ENCODE results near the gene COX19.

COX19 gene

GRCh38 chr7:994592-995308 lies 19.4 kb upstream of the COX19 start:
- DNase-seq (ENCODE audit: extremely low read depth, low read depth) = no peak
- H3K4me3 ChIP-seq (replicated peaks; ENCODE audit: low read depth, low read length) = no peak overlapping the region
- TF ChIP-seq, protein P1, sequence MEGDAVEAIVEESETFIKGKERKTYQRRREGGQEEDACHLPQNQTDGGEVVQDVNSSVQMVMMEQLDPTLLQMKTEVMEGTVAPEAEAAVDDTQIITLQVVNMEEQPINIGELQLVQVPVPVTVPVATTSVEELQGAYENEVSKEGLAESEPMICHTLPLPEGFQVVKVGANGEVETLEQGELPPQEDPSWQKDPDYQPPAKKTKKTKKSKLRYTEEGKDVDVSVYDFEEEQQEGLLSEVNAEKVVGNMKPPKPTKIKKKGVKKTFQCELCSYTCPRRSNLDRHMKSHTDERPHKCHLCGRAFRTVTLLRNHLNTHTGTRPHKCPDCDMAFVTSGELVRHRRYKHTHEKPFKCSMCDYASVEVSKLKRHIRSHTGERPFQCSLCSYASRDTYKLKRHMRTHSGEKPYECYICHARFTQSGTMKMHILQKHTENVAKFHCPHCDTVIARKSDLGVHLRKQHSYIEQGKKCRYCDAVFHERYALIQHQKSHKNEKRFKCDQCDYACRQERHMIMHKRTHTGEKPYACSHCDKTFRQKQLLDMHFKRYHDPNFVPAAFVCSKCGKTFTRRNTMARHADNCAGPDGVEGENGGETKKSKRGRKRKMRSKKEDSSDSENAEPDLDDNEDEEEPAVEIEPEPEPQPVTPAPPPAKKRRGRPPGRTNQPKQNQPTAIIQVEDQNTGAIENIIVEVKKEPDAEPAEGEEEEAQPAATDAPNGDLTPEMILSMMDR (IDR thresholded peaks at IDR 0.05; ENCODE audit: low read depth, low read length, missing control alignments) = no peak

GRCh38 chr7:992709-993607 lies 17.6 kb upstream of the COX19 start:
- DNase-seq (ENCODE audit: extremely low read depth, low read depth) = peak; percentile 74
- H3K4me3 ChIP-seq (replicated peaks; ENCODE audit: low read depth, low read length) = no peak overlapping the region
- TF ChIP-seq, protein P1 (IDR thresholded peaks at IDR 0.05; ENCODE audit: low read depth, low read length, missing control alignments) = peak; percentile 99

DNA sequence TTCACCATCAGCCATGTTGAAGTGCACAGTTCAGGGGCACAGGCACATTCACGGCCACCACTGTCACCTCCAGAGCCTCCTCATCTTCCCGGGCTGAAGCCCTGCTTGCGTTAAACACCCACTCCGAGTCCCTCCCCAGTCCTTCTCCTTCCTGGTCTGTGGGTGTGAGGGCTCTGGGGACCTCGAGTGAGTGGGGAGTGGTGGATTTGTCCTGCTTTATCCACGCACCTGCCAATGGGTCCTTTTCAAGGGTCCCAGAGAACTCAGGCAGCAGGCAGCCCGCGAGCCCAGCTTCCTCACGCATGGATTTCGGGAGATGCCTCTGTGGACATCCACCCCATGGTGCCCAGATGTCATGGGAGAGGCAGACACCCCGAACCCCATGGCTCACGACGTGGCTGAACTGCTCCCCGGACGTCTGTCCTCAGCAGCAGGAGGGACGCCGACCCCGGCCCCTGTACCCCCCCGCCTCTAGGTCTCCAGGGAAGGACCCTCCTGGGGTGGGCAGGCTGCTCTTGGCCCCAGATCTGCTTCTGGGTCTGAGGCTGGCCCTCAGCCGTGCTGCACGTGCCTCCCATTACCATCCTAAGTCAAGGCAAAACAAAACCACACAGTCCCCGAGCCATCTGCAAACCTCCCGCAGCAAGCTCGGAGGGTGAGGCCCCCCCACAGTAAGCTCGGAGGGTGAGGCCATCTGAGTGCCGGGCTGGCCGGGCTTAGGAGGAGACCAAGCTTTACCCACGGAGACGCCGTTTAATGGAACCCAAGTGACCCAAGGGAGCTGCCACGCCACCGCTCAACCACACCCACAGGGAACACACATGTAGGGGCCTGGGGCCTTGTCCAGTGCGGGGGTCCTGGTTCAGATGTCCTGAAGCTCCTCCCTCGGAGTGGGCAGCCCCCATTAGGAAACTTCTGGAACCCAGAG lies 16.6 kb upstream of the COX19 start:
- TF ChIP-seq, protein P1 (IDR thresholded peaks at IDR 0.05; ENCODE audit: low read depth, low read length, missing control alignments) = no peak
- no peak for DNase-seq (ENCODE audit: extremely low read depth, low read depth)
- no peak overlapping the region for H3K4me3 ChIP-seq (replicated peaks; ENCODE audit: low read depth, low read length)

GRCh38 chr7:990933-991728 lies 15.8 kb upstream of the COX19 start:
- TF ChIP-seq, protein P1 (IDR thresholded peaks at IDR 0.05; ENCODE audit: low read depth, low read length, missing control alignments) = no peak
- H3K4me3 ChIP-seq (replicated peaks; ENCODE audit: low read depth, low read length) = no peak overlapping the region
- no peak for DNase-seq (ENCODE audit: extremely low read depth, low read depth)

DNA sequence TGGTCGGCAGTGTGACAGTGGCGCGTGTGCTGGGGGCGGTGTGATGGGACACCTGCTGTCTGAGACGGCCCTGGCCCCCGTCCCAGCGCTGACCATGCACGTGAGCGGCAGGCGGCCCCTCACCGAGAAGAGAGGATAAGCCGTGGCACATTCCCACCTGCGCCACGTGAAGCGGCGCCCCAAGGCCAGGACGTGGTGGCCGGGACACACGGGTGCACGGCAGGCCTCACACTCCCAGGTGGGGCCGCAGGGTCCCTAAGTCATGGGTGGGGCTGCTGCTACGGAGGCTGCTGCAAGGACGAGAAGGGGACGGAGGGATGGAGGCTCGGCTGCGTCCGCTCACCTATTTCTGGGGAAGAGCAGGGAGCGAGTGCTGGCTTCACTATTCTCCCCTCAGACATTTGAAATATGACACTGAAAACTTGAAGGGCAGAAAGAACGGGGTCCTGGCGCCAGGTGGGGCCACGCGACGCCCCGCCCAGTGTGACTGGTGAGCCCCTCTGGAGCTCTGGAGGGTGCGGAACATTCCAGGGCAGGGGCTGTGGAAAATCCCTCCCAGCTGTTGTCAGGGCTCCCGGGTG lies 15.1 kb upstream of the COX19 start:
- TF ChIP-seq, protein P1 (IDR thresholded peaks at IDR 0.05; ENCODE audit: low read depth, low read length, missing control alignments) = no peak
- DNase-seq (ENCODE audit: extremely low read depth, low read depth) = no peak
- no peak overlapping the region for H3K4me3 ChIP-seq (replicated peaks; ENCODE audit: low read depth, low read length)

All from HFF-Myc (cell line).